Measurements from ENCODE around the gene DOCK3. TPM values are rescaled to one million over a fixed set of nuclear protein-coding genes. Genes with fewer than 3 reads are reported as not detected.

Gene DOCK3
- polyA plus RNA-seq, 4 donors = 1.3 to 1.8 (median 1.6) TPM

GRCh38 chr3:51391566-51392354 is 717.0 kb downstream of the DOCK3 start:
- no peak for DNase-seq (ENCODE audit: low read depth in 4 of 4, low spot score in 3 of 4)

GRCh38 chr3:51392355-51393133 is 717.8 kb downstream of the DOCK3 start:
- DNase-seq (ENCODE audit: low read depth in 4 of 4, low spot score in 3 of 4) = no peak

- no peak for DNase-seq (ENCODE audit: low read depth in 4 of 4, low spot score in 3 of 4)
Measured at GRCh38 chr3:51393134-51393495, 718.4 kb downstream of the DOCK3 start.

GRCh38 chr3:51393564-51393963 is 718.8 kb downstream of the DOCK3 start:
- no peak for DNase-seq (ENCODE audit: low read depth in 4 of 4, low spot score in 3 of 4)

GRCh38 chr3:51394541-51394940 is 719.8 kb downstream of the DOCK3 start:
- DNase-seq (ENCODE audit: low read depth in 4 of 4, low spot score in 3 of 4) = no peak

GRCh38 chr3:51395493-51396213 is 720.9 kb downstream of the DOCK3 start:
- no peak for DNase-seq (ENCODE audit: low read depth in 4 of 4, low spot score in 3 of 4)

GRCh38 chr3:51396401-51396800 is 721.7 kb downstream of the DOCK3 start:
- no peak for DNase-seq (ENCODE audit: low read depth in 4 of 4, low spot score in 3 of 4)

- no peak for DNase-seq (ENCODE audit: low read depth in 4 of 4, low spot score in 3 of 4)
Measured at GRCh38 chr3:51397392-51397791, 722.7 kb downstream of the DOCK3 start.

- DNase-seq (ENCODE audit: low read depth in 4 of 4, low spot score in 3 of 4) = no peak
Measured at GRCh38 chr3:51398595-51399310, 724.0 kb downstream of the DOCK3 start.

- DNase-seq (ENCODE audit: low read depth in 4 of 4, low spot score in 3 of 4) = no peak
Measured at GRCh38 chr3:51400166-51400565, 725.4 kb downstream of the DOCK3 start.

- no peak for DNase-seq (ENCODE audit: low read depth in 4 of 4, low spot score in 3 of 4)
Measured at GRCh38 chr3:51401735-51402134, 727.0 kb downstream of the DOCK3 start.

- no peak for DNase-seq (ENCODE audit: low read depth in 4 of 4, low spot score in 3 of 4)
Measured at GRCh38 chr3:51403675-51404074, 728.9 kb downstream of the DOCK3 start.

- no peak for DNase-seq (ENCODE audit: low read depth in 4 of 4, low spot score in 3 of 4)
Measured at GRCh38 chr3:51408021-51408420, 733.3 kb downstream of the DOCK3 start.

GRCh38 chr3:51408813-51409212 is 734.1 kb downstream of the DOCK3 start:
- DNase-seq (ENCODE audit: low read depth in 4 of 4, low spot score in 3 of 4) = no peak

GRCh38 chr3:51422211-51422610 is 747.5 kb downstream of the DOCK3 start:
- no peak for DNase-seq (ENCODE audit: low read depth in 4 of 4, low spot score in 3 of 4)

GRCh38 chr3:51426921-51427320 is 752.2 kb downstream of the DOCK3 start:
- DNase-seq (ENCODE audit: low read depth in 4 of 4, low spot score in 3 of 4) = no peak

- no peak for DNase-seq (ENCODE audit: low read depth in 4 of 4, low spot score in 3 of 4)
Measured at GRCh38 chr3:51429138-51429537, 754.4 kb downstream of the DOCK3 start.
